ENCODE measurements around the gene AVPI1. TPM values are rescaled to one million over a fixed set of nuclear protein-coding genes. Genes with fewer than 3 reads are reported as not detected.

The AVPI1 gene
- total RNA-seq, result 10 to 100 TPM in 1 of 4 donors, 1 to 10 TPM in 3; 1.4 to 14.1 (median 3.0) TPM

GRCh38 chr10:97686962-97687784, at the start of gene AVPI1:
TSS of gene AVPI1 (minus strand) at chr10:97687241. CDS start at chr10:97679905, 7,336 bp downstream.
- Histone ChIP-seq H3K4me3 (peak within 1 kb of the TSS; percentile 69 to 97 (median 82)), H3K27me3 (no peaks in the 10 kb centered on the region), H3K27ac (peak within 1 kb of the TSS; percentile 79 to 92 (median 80)), H3K4me1 (peaks cover 30 to 39% of the 10 kb centered on the region in 2 donors), H3K9me3 (no peaks in the 10 kb centered on the region), H3K36me3 (no peaks in the 10 kb centered on the region)
- ATAC-seq, result peak; percentile 91 to 94
- intact Hi-C loops (cut with DNase I; ENCODE audit: low total_unique reads), result loop anchor here (2.0 to 5.0 kb wide), 3 partner anchors 46 to 190 kb away; partner anchors contain the start of genes MMS19, PI4K2A and UBTD1
- TF ChIP-seq CTCF (IDR thresholded peaks at IDR 0.05 in 4 of 5, conservative IDR thresholded peaks at IDR 0.05 in 1 of 5) (no peak), POLR2A (IDR thresholded peaks at IDR 0.05) (peak; percentile 91 to 95)
- in situ Hi-C loops (cut with MboI; ENCODE audit: low sequenced_read_pairs in 4 of 4), result no loop called here
- DNase-seq, result peak; percentile 93 to 95

GRCh38 chr10:97736403-97736901, 49.4 kb upstream of the AVPI1 start:
- in situ Hi-C loops (cut with MboI; ENCODE audit: low sequenced_read_pairs in 4 of 4) (loop anchor here in 2 of 4 donors (10.0 kb wide), 1 partner anchor 62 kb away; no protein-coding TSS in a partner anchor), intact Hi-C loops (cut with DNase I; ENCODE audit: low total_unique reads) (loop anchor here (5.0 kb wide), 1 partner anchor 334 kb away; the partner anchor contains the start of gene RRP12)
- H3K36me3 ChIP-seq, result peaks cover 0 to 27% of the 10 kb centered on the region in 2 donors
- peak overlapping the region; percentile 82 to 93 (median 86) for H3K27ac ChIP-seq
- DNase-seq, result no peak
- TF ChIP-seq CTCF (IDR thresholded peaks at IDR 0.05 in 4 of 5, conservative IDR thresholded peaks at IDR 0.05 in 1 of 5) (no peak), POLR2A (IDR thresholded peaks at IDR 0.05) (no peak)
- H3K4me3 ChIP-seq, result peak overlapping the region; percentile 76 to 96 (median 93)
- peaks cover 12 to 19% of the 10 kb centered on the region in 2 donors for H3K4me1 ChIP-seq
- H3K27me3 ChIP-seq, result no peaks in the 10 kb centered on the region
- ATAC-seq, result peak; percentile 17 to 37
- H3K9me3 ChIP-seq, result no peaks in the 10 kb centered on the region

DNA sequence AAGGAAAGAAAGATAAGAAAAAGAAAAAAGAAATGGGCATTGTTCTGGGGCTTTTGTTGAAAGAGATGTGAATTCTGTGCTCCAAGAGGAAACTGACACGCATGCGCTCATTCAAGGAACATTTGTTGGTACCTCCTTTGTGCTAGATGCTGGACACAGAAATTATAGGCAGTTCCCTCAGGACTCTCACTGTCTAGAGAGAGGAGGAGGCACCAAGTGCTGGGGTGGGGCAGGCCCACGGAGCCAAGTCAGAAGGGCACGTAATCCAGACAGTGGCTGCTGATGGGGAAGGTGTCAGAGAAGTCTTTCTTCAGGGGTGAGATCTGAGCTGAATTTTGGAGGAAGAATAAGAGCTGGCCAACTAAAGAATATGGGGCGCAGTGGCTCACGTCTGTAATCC, 47.0 kb upstream of the AVPI1 start:
- intact Hi-C loops (cut with DNase I; ENCODE audit: low total_unique reads) (no loop called here), in situ Hi-C loops (cut with MboI; ENCODE audit: low sequenced_read_pairs in 4 of 4) (loop anchor here in 3 of 4 donors (5.0 to 10.0 kb wide), 2 partner anchors 57 to 59 kb away; no protein-coding TSS in a partner anchor)
- Histone ChIP-seq H3K27ac (no peak overlapping the region), H3K27me3 (no peaks in the 10 kb centered on the region), H3K9me3 (no peaks in the 10 kb centered on the region), H3K36me3 (peaks cover 0 to 6% of the 10 kb centered on the region in 2 donors), H3K4me1 (peaks cover 12 to 14% of the 10 kb centered on the region in 2 donors), H3K4me3 (no peak overlapping the region)
- ATAC-seq, result no peak
- no peak for TF ChIP-seq POLR2A (IDR thresholded peaks at IDR 0.05)
- no peak for TF ChIP-seq CTCF (IDR thresholded peaks at IDR 0.05 in 4 of 5, conservative IDR thresholded peaks at IDR 0.05 in 1 of 5)
- DNase-seq, result no peak

GRCh38 chr10:97733256-97733655, 46.2 kb upstream of the AVPI1 start:
- no peak for ATAC-seq
- Histone ChIP-seq H3K4me3 (no peak overlapping the region), H3K27ac (no peak overlapping the region), H3K27me3 (no peaks in the 10 kb centered on the region), H3K4me1 (peaks cover 7 to 9% of the 10 kb centered on the region in 2 donors), H3K36me3 (no peaks in the 10 kb centered on the region), H3K9me3 (no peaks in the 10 kb centered on the region)
- intact Hi-C loops (cut with DNase I; ENCODE audit: low total_unique reads), result no loop called here
- TF ChIP-seq CTCF (IDR thresholded peaks at IDR 0.05 in 4 of 5, conservative IDR thresholded peaks at IDR 0.05 in 1 of 5) (no peak), POLR2A (IDR thresholded peaks at IDR 0.05) (no peak)
- no peak for DNase-seq
- in situ Hi-C loops (cut with MboI; ENCODE audit: low sequenced_read_pairs in 4 of 4), result loop anchor here in 3 of 4 donors (5.0 to 10.0 kb wide), 2 partner anchors 56 to 58 kb away; no protein-coding TSS in a partner anchor

Measured in gastrocnemius medialis (tissue), 4 donors.